ENCODE data around the gene ABI3BP.
"Not testable (repeated sequence)": the region's sequence is repeated elsewhere in the genome, so short reads cannot be mapped to it uniquely, and the experiment has no call there.

The ABI3BP gene

GRCh38 chr3:100970477-100970990 lies 22.7 kb downstream of the ABI3BP start:
- H3K36me3 Mint-ChIP-seq (ENCODE audit: low read depth), result no peaks in the 10 kb centered on the region
- no peak overlapping the region for H3K27ac Mint-ChIP-seq
- H3K27me3 Mint-ChIP-seq (ENCODE audit: low read depth), result no peaks in the 10 kb centered on the region
- H3K4me1 Mint-ChIP-seq (ENCODE audit: low read depth), result no peaks in the 10 kb centered on the region
- H3K9me3 Mint-ChIP-seq, result no peaks in the 10 kb centered on the region
- no peak overlapping the region for H3K4me3 Mint-ChIP-seq

GRCh38 chr3:100968932-100969906 lies 24.0 kb downstream of the ABI3BP start:
- Mint-ChIP-seq H3K27ac (no peak overlapping the region), H3K9me3 (no peaks in the 10 kb centered on the region), H3K4me1 (ENCODE audit: low read depth) (no peaks in the 10 kb centered on the region), H3K4me3 (no peak overlapping the region), H3K27me3 (ENCODE audit: low read depth) (no peaks in the 10 kb centered on the region), H3K36me3 (ENCODE audit: low read depth) (no peaks in the 10 kb centered on the region)

GRCh38 chr3:100966807-100967206 lies 26.4 kb downstream of the ABI3BP start:
- Mint-ChIP-seq H3K27ac (no peak overlapping the region), H3K9me3 (no peaks in the 10 kb centered on the region), H3K36me3 (ENCODE audit: low read depth) (no peaks in the 10 kb centered on the region), H3K4me3 (no peak overlapping the region), H3K4me1 (ENCODE audit: low read depth) (no peaks in the 10 kb centered on the region), H3K27me3 (ENCODE audit: low read depth) (no peaks in the 10 kb centered on the region)

- Mint-ChIP-seq H3K36me3 (ENCODE audit: low read depth) (no peaks in the 10 kb centered on the region), H3K4me3 (no peak overlapping the region), H3K27ac (no peak overlapping the region), H3K9me3 (no peaks in the 10 kb centered on the region), H3K4me1 (ENCODE audit: low read depth) (no peaks in the 10 kb centered on the region), H3K27me3 (ENCODE audit: low read depth) (no peaks in the 10 kb centered on the region)
Observed at GRCh38 chr3:100966049-100966491, 27.2 kb downstream of the ABI3BP start.

- H3K27me3 Mint-ChIP-seq (ENCODE audit: low read depth), result no peaks in the 10 kb centered on the region
- peaks cover 9% of the 10 kb centered on the region for H3K9me3 Mint-ChIP-seq
- H3K4me3 Mint-ChIP-seq, result no peak overlapping the region
- no peaks in the 10 kb centered on the region for H3K4me1 Mint-ChIP-seq (ENCODE audit: low read depth)
- H3K36me3 Mint-ChIP-seq (ENCODE audit: low read depth), result no peaks in the 10 kb centered on the region
- no peak overlapping the region for H3K27ac Mint-ChIP-seq
Observed at GRCh38 chr3:100963041-100963440, 30.2 kb downstream of the ABI3BP start.

- H3K9me3 Mint-ChIP-seq, result peaks cover 9% of the 10 kb centered on the region
- no peak overlapping the region for H3K27ac Mint-ChIP-seq
- no peaks in the 10 kb centered on the region for H3K4me1 Mint-ChIP-seq (ENCODE audit: low read depth)
- H3K27me3 Mint-ChIP-seq (ENCODE audit: low read depth), result no peaks in the 10 kb centered on the region
- H3K4me3 Mint-ChIP-seq, result no peak overlapping the region
- H3K36me3 Mint-ChIP-seq (ENCODE audit: low read depth), result no peaks in the 10 kb centered on the region
Observed at GRCh38 chr3:100957261-100957986, 35.8 kb downstream of the ABI3BP start.

- H3K36me3 Mint-ChIP-seq (ENCODE audit: low read depth), result no peaks in the 10 kb centered on the region
- H3K4me1 Mint-ChIP-seq (ENCODE audit: low read depth), result no peaks in the 10 kb centered on the region
- H3K4me3 Mint-ChIP-seq, result no peak overlapping the region
Observed at GRCh38 chr3:100956276-100956675, 36.9 kb downstream of the ABI3BP start.

GRCh38 chr3:100954990-100955389 lies 38.2 kb downstream of the ABI3BP start:
- Mint-ChIP-seq H3K27me3 (ENCODE audit: low read depth) (no peaks in the 10 kb centered on the region), H3K4me1 (ENCODE audit: low read depth) (no peaks in the 10 kb centered on the region), H3K9me3 (peaks cover 4% of the 10 kb centered on the region), H3K27ac (no peak overlapping the region), H3K4me3 (no peak overlapping the region), H3K36me3 (ENCODE audit: low read depth) (no peaks in the 10 kb centered on the region)

More at GRCh38 chr3:100956276-100956675, 36.9 kb downstream of the ABI3BP start:
- H3K27ac Mint-ChIP-seq, result no peak overlapping the region
- peaks cover 9% of the 10 kb centered on the region for H3K9me3 Mint-ChIP-seq
- no peaks in the 10 kb centered on the region for H3K27me3 Mint-ChIP-seq (ENCODE audit: low read depth)

GRCh38 chr3:100954199-100954935 lies 38.9 kb downstream of the ABI3BP start:
- Mint-ChIP-seq H3K4me1 (ENCODE audit: low read depth) (no peaks in the 10 kb centered on the region), H3K36me3 (ENCODE audit: low read depth) (no peaks in the 10 kb centered on the region), H3K27ac (no peak overlapping the region), H3K4me3 (no peak overlapping the region), H3K27me3 (ENCODE audit: low read depth) (no peaks in the 10 kb centered on the region), H3K9me3 (no peaks in the 10 kb centered on the region)

- Mint-ChIP-seq H3K36me3 (ENCODE audit: low read depth) (no peaks in the 10 kb centered on the region), H3K27ac (no peak overlapping the region), H3K4me3 (no peak overlapping the region), H3K4me1 (ENCODE audit: low read depth) (no peaks in the 10 kb centered on the region), H3K9me3 (no peaks in the 10 kb centered on the region), H3K27me3 (ENCODE audit: low read depth) (no peaks in the 10 kb centered on the region)
Observed at GRCh38 chr3:100953103-100953502, 40.1 kb downstream of the ABI3BP start.

GRCh38 chr3:100947119-100947518 lies 46.1 kb downstream of the ABI3BP start:
- H3K27ac Mint-ChIP-seq, result no peak overlapping the region
- no peaks in the 10 kb centered on the region for H3K9me3 Mint-ChIP-seq
- H3K4me1 Mint-ChIP-seq (ENCODE audit: low read depth), result no peaks in the 10 kb centered on the region
- H3K36me3 Mint-ChIP-seq (ENCODE audit: low read depth), result no peaks in the 10 kb centered on the region
- H3K4me3 Mint-ChIP-seq, result no peak overlapping the region
- H3K27me3 Mint-ChIP-seq (ENCODE audit: low read depth), result no peaks in the 10 kb centered on the region

- not testable (repeated sequence) for H3K9me3 Mint-ChIP-seq; H3K27me3 Mint-ChIP-seq (ENCODE audit: low read depth); H3K36me3 Mint-ChIP-seq (ENCODE audit: low read depth); H3K4me3 Mint-ChIP-seq; H3K27ac Mint-ChIP-seq; H3K4me1 Mint-ChIP-seq (ENCODE audit: low read depth)
Observed at GRCh38 chr3:100946096-100946495, 47.1 kb downstream of the ABI3BP start.

- H3K4me1 Mint-ChIP-seq (ENCODE audit: low read depth), result no peaks in the 10 kb centered on the region
- H3K9me3 Mint-ChIP-seq, result no peaks in the 10 kb centered on the region
- H3K27me3 Mint-ChIP-seq (ENCODE audit: low read depth), result no peaks in the 10 kb centered on the region
- no peaks in the 10 kb centered on the region for H3K36me3 Mint-ChIP-seq (ENCODE audit: low read depth)
- H3K4me3 Mint-ChIP-seq, result no peak overlapping the region
- no peak overlapping the region for H3K27ac Mint-ChIP-seq
Observed at GRCh38 chr3:100941451-100941850, 51.8 kb downstream of the ABI3BP start.

GRCh38 chr3:100941041-100941440 lies 52.2 kb downstream of the ABI3BP start:
- Mint-ChIP-seq H3K27me3 (ENCODE audit: low read depth) (no peaks in the 10 kb centered on the region), H3K27ac (no peak overlapping the region), H3K9me3 (no peaks in the 10 kb centered on the region), H3K4me1 (ENCODE audit: low read depth) (no peaks in the 10 kb centered on the region), H3K36me3 (ENCODE audit: low read depth) (no peaks in the 10 kb centered on the region), H3K4me3 (no peak overlapping the region)

All from T-helper 1 cell treated with Interleukin-12 subunit alpha and Interleukin-12 subunit beta and Interleukin-4 antibody, amounts not matched to agents 30 μg/mL and 1 μg/mL, for 36 hours (primary cell).